HG02642 (cell line): Measurements from ENCODE around the gene OR51A7.
"Not testable (repeated sequence)": the region's sequence is repeated elsewhere in the genome, so short reads cannot be mapped to it uniquely, and the experiment has no call there.

Experiments
- ATAC-seq: cut with Tn5 transposase; IDR thresholded peaks from one replicate; pipeline ENCODE4 v1.9.1; 2021; ENCODE audit warnings: mild to moderate bottlenecking; ENCODE audit not compliant: unreplicated experiment, poor library complexity

Gene OR51A7

GRCh38 chr11:4903484-4903883 lies at the start of gene OR51A7:
OR51A7 (plus strand) TSS chr11:4903783; CDS start chr11:4907370, 3,587 bp downstream.
- no peak for ATAC-seq

- not testable (repeated sequence) for ATAC-seq
Observed at GRCh38 chr11:4854286-4854685, 49.3 kb upstream of the OR51A7 start.

GRCh38 chr11:4862447-4863236 lies 40.9 kb upstream of the OR51A7 start:
- no peak for ATAC-seq

GRCh38 chr11:4863876-4864275 lies 39.7 kb upstream of the OR51A7 start:
- no peak for ATAC-seq

GRCh38 chr11:4865855-4866254 lies 37.7 kb upstream of the OR51A7 start:
- no peak for ATAC-seq

- no peak for ATAC-seq
Observed at GRCh38 chr11:4881188-4881587, 22.4 kb upstream of the OR51A7 start.

- ATAC-seq, result no peak
Observed at GRCh38 chr11:4881860-4882500, 21.6 kb upstream of the OR51A7 start, which contains the start of gene OR51T1. OR51T1 (plus strand) TSS chr11:4881900; CDS start chr11:4881900, 0 bp downstream.

GRCh38 chr11:4882543-4882942 lies 21.0 kb upstream of the OR51A7 start:
- no peak for ATAC-seq

GRCh38 chr11:4884361-4884760 lies 19.2 kb upstream of the OR51A7 start:
- no peak for ATAC-seq

GRCh38 chr11:4886186-4886585 lies 17.4 kb upstream of the OR51A7 start:
- no peak for ATAC-seq

- ATAC-seq, result no peak
Observed at GRCh38 chr11:4887591-4887990, 16.0 kb upstream of the OR51A7 start.

- no peak for ATAC-seq
Observed at GRCh38 chr11:4890279-4890678, 13.3 kb upstream of the OR51A7 start.

GRCh38 chr11:4891996-4892640 lies 11.5 kb upstream of the OR51A7 start:
- no peak for ATAC-seq

GRCh38 chr11:4916581-4916980 lies 13.0 kb downstream of the OR51A7 start:
- ATAC-seq, result no peak

- ATAC-seq, result no peak
Observed at GRCh38 chr11:4919250-4919649, 15.7 kb downstream of the OR51A7 start, which contains the start of gene OR51G2. OR51G2 (minus strand) TSS chr11:4919350; CDS start chr11:4915663, 3,687 bp downstream.

- ATAC-seq, result no peak
Observed at GRCh38 chr11:4921796-4922195, 18.2 kb downstream of the OR51A7 start.

GRCh38 chr11:4922304-4922703 lies 18.7 kb downstream of the OR51A7 start:
- no peak for ATAC-seq

- ATAC-seq, result no peak
Observed at GRCh38 chr11:4924239-4924638, 20.7 kb downstream of the OR51A7 start, which contains the start of gene OR51G1. OR51G1 (minus strand) TSS chr11:4924339; CDS start chr11:4924339, 0 bp downstream.

GRCh38 chr11:4926608-4927007 lies 23.0 kb downstream of the OR51A7 start:
- ATAC-seq, result no peak

- no peak for ATAC-seq
Observed at GRCh38 chr11:4932751-4933150, 29.2 kb downstream of the OR51A7 start.

- ATAC-seq, result no peak
Observed at GRCh38 chr11:4936745-4937144, 33.2 kb downstream of the OR51A7 start.
